Adrenal gland (tissue), 12 donors: ENCODE measurements around the gene CENPC. TPM values are rescaled to one million over a fixed set of nuclear protein-coding genes. Genes with fewer than 3 reads are reported as not detected.

Experiments
- DNase-seq, 7 donors: peaks; one replicate each; pipeline ENCODE4 v3.0.0-alpha.2; 2019 to 2020
- H3K27ac ChIP-seq, 5 donors: fragments of 200-600 bp; sonication (generic) in 4 of 5; 1 replicate in 3 of 5; 2 replicates in 2 of 5; pipeline versions ENCODE4 v1.5.1 to v1.8.0; 2016 to 2020; ENCODE audit warnings: mild to moderate bottlenecking in 1 of 5
- H3K27me3 ChIP-seq: fragments of 200-600 bp; 2 replicates; pipeline ENCODE4 v1.8.0; 2021
- H3K36me3 ChIP-seq, 2 donors: fragments of 200-600 bp; replicated peaks in 1 of 2; 1 replicate in 1 of 2; 2 replicates in 1 of 2; pipeline versions ENCODE4 v1.5.1 to v1.8.0; 2018 to 2022
- H3K4me1 ChIP-seq, 2 donors: fragments of 200-600 bp; replicated peaks in 1 of 2; 1 replicate in 1 of 2; 2 replicates in 1 of 2; pipeline versions ENCODE4 v1.5.1 to v1.8.0; 2018 to 2021
- H3K4me3 ChIP-seq, 4 donors: fragments of 200-600 bp; sonication (generic) in 3 of 4; one replicate each; pipeline ENCODE4 v1.5.1; 2016 to 2018
- H3K9me3 ChIP-seq, 3 donors: fragments of 200-600 bp; sonication (generic) in 1 of 3; replicated peaks in 1 of 3; 1 replicate in 2 of 3; 2 replicates in 1 of 3; pipeline versions ENCODE4 v1.5.1 to v1.8.0; 2016 to 2021
- POLR2A ChIP-seq, 2 donors: fragments of 450-650 bp; IDR thresholded peaks; one replicate each; pipeline ENCODE4 v1.6.1; 2017; ENCODE audit warnings: antibody characterized with exemption in 2 of 2, mild to moderate bottlenecking in 2 of 2, moderate library complexity in 1 of 2
- WGBS, 4 donors: extraction: QIAGEN DNeasy Blood & Tissue Kit in 2 of 4; methylation state at CpG; one replicate each; pipeline versions ENCODE4 v1.1.5 to v1.1.7; 2013 to 2017; 5-methylcytosine and 5-hydroxymethylcytosine counted together
- intact Hi-C, 2 donors: fragments of 100-400 bp; cut with DNase I; formaldehyde crosslinking; loops; one replicate each; pipeline versions ENCODE4 v1.14.1 to v1.15.0; 2022 to 2023
- polyA plus RNA-seq, 3 donors: library from polyadenylated mRNA; stranded (reverse); fragments of 200-250 nt in 2 of 3; fragments of 350-450 nt in 1 of 3; fragmentation: Illumina TruSeq in 1 of 3; extraction: RNeasy Lipid Tissue Mini Kit (QIAGEN cat#74804) in 1 of 3; gene quantifications; one replicate each; pipeline ENCODE4 v1.2.3, GENCODE V29; 2013 to 2014
- total RNA-seq, 9 donors: library from RNA; depleted of rRNA in 4 of 9; stranded (reverse); fragments of >200 nt in 4 of 9; fragments of 120-200 nt in 1 of 9; fragmentation: NEBNext Ultra II Directional in 1 of 9; extraction: Animal tissue kit (Norgen Biotek cat#: 25700) in 1 of 9; gene quantifications; one replicate each; pipeline versions ENCODE4 v1.1.0 to v1.2.4, GENCODE V29; 2013 to 2023
- TF ChIP-seq, protein P1 (sequence below), 6 experiments: fragments of 450-650 bp in 4 of 6; fragments of 200-600 bp in 2 of 6; sonication (generic) in 1 of 6; IDR thresholded peaks; 1 replicate in 5 of 6; 2 replicates in 1 of 6; pipeline versions ENCODE4 v1.5.1 to v1.8.0; 2016 to 2021; ENCODE audit warnings: antibody characterized with exemption in 6 of 6, mild to moderate bottlenecking in 2 of 6, moderate library complexity in 1 of 6
- donor health status: healthy with polysubstance abuse.
- donor health status: Bipolar disorder and iron deficiency.
- donor health status: DM: yes; HTN: yes; CAD: no.
- donor health status: DM: no; HTN: no; CAD: no.
- donor health status: DM: no; HTN: no; CAD: no.
- donor health status: DM: yes; HTN: yes; CAD: no.

The CENPC gene
- total and polyA plus RNA-seq, 12 donors = 5.8 to 31.1 (median 16.6) TPM

DNA sequence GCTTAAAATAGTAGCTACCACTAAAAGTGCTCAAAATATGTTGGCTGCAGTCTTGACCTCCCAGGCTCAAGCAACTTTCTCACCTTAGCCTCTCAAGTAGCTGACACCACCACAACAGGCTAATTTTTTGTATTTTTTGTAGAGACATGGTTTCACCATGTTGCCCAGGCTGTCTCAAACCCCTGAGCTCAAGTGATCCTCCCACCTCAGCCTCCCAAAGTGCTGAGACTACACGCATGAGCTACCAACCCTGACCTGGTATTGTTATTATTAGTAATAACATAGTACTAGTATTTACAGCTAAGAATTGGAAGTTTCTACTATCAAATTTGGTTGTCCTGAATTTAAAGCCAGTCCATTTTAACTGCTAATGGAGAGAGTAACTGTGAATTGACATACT lies 31.2 kb upstream of the CENPC start:
- no peaks in the 10 kb centered on the region for H3K36me3 ChIP-seq
- no peak overlapping the region for H3K4me3 ChIP-seq
- DNase-seq = no peak
- H3K4me1 ChIP-seq = no peaks in the 10 kb centered on the region
- no peak for TF ChIP-seq POLR2A (IDR thresholded peaks at IDR 0.05)
- TF ChIP-seq, protein P1, sequence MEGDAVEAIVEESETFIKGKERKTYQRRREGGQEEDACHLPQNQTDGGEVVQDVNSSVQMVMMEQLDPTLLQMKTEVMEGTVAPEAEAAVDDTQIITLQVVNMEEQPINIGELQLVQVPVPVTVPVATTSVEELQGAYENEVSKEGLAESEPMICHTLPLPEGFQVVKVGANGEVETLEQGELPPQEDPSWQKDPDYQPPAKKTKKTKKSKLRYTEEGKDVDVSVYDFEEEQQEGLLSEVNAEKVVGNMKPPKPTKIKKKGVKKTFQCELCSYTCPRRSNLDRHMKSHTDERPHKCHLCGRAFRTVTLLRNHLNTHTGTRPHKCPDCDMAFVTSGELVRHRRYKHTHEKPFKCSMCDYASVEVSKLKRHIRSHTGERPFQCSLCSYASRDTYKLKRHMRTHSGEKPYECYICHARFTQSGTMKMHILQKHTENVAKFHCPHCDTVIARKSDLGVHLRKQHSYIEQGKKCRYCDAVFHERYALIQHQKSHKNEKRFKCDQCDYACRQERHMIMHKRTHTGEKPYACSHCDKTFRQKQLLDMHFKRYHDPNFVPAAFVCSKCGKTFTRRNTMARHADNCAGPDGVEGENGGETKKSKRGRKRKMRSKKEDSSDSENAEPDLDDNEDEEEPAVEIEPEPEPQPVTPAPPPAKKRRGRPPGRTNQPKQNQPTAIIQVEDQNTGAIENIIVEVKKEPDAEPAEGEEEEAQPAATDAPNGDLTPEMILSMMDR (IDR thresholded peaks at IDR 0.05) = no peak
- H3K27ac ChIP-seq = no peak overlapping the region
- no peaks in the 10 kb centered on the region for H3K27me3 ChIP-seq
- 88 to 100% (median 91%) methylated on average over 1 of the region's 1 CpG for WGBS, 4 donors
- H3K9me3 ChIP-seq = peaks cover 0 to 4% (median 0%) of the 10 kb centered on the region in 3 donors
- intact Hi-C loops = no loop called here

GRCh38 chr4:67576059-67576466 lies 30.8 kb upstream of the CENPC start:
- no peaks in the 10 kb centered on the region for H3K4me1 ChIP-seq
- no peaks in the 10 kb centered on the region for H3K36me3 ChIP-seq
- DNase-seq = no peak
- intact Hi-C loops = no loop called here
- no peak overlapping the region for H3K4me3 ChIP-seq
- TF ChIP-seq POLR2A (IDR thresholded peaks at IDR 0.05) = no peak
- no peak overlapping the region for H3K27ac ChIP-seq
- 66 to 86% (median 71%) methylated on average over 4 of the region's 4 CpGs for WGBS, 4 donors
- H3K9me3 ChIP-seq = peaks cover 0 to 4% (median 0%) of the 10 kb centered on the region in 3 donors
- H3K27me3 ChIP-seq = no peaks in the 10 kb centered on the region

DNA sequence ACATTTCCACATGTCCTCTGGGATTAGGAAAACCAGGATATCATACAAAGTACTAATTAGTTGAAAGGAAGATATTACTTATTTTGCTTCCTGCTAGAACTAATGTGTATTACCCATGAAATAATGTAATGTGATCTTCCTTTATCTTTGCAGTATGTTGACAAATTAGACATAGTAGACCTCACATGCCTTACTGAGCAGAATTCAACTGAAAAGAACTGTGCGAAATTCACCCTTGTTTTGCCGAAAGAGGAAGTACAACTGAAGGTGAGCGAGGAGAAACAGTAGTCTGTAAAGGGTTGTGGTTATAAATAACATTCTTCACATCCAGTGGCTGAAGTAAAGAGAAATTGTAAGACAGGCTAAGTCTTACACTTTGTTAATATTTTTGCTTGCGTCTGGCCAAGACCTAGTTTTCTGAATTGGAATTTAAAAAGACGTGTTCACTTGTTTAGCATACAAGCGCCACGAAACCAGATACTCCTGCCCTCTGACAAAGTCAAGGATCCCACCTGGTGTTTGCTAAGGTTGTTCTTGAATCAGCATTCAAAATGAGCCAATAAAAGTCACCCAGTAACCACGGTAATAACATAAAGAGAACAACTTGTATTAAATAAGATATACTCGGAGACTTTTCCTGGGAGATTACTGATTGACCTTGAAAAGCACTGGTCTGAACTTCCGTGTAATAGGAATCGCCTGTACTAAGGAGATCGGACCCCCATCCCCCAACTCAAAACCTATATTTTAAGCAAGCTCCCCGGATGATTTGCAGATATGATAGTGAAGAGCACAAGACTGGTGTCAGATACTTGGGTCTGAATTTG lies 30.1 kb upstream of the CENPC start:
- Histone ChIP-seq H3K4me1 (no peaks in the 10 kb centered on the region), H3K36me3 (no peaks in the 10 kb centered on the region), H3K27me3 (no peaks in the 10 kb centered on the region), H3K27ac (no peak overlapping the region), H3K9me3 (peaks cover 0 to 4% (median 0%) of the 10 kb centered on the region in 3 donors), H3K4me3 (no peak overlapping the region)
- DNase-seq = no peak
- intact Hi-C loops = no loop called here
- TF ChIP-seq, protein P1 (IDR thresholded peaks at IDR 0.05) = no peak
- TF ChIP-seq POLR2A (IDR thresholded peaks at IDR 0.05) = no peak
- WGBS, 4 donors = 59 to 74% (median 66%) methylated on average over 13 of the region's 13 CpGs

DNA sequence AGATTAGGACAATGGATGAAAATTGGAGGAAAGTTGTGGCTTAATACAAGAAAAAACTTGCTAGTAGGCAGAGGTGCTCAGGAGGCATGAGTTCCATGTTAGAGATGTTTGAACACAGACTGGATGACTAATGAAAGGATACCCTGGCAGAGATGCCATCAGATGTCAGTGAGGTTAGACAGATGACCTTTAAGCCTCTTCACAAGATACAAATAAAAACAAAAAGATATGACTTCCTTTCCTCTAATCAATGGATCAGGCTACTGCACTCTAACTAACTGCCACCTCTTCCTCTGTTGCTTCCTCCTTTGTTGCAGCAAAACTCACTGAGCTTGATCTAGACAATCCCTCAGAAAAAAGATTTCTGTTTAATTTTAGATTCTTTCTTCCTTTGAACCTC lies 27.9 kb upstream of the CENPC start:
- H3K27me3 ChIP-seq = no peaks in the 10 kb centered on the region
- H3K36me3 ChIP-seq = no peaks in the 10 kb centered on the region
- intact Hi-C loops = no loop called here
- DNase-seq = no peak
- H3K4me1 ChIP-seq = no peaks in the 10 kb centered on the region
- TF ChIP-seq, protein P1 (IDR thresholded peaks at IDR 0.05) = no peak
- TF ChIP-seq POLR2A (IDR thresholded peaks at IDR 0.05) = no peak
- no peak overlapping the region for H3K27ac ChIP-seq
- no peak overlapping the region for H3K4me3 ChIP-seq
- H3K9me3 ChIP-seq = peaks cover 0 to 4% (median 0%) of the 10 kb centered on the region in 3 donors

DNA sequence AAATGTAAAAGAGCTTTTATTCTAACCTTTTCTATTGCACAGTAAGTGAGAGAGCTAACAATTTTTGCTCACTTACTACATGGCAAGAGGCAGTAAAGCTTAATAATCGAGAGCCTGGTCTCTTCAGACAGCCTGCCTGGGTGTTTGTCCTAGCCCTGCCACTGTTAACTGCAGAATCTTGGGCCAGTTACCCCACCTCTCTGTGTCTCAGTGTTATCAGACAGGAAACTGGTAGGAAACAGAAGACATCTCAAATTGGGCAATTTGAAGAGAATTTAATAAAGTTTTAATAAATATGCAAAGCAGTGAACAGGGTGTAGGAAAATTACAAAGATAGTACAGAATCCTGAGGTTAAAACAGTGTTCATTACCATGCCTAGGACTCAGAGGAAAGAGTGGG lies 26.7 kb upstream of the CENPC start:
- no peak for DNase-seq
- Histone ChIP-seq H3K9me3 (peaks cover 0 to 4% (median 0%) of the 10 kb centered on the region in 3 donors), H3K27me3 (no peaks in the 10 kb centered on the region), H3K27ac (no peak overlapping the region), H3K36me3 (no peaks in the 10 kb centered on the region), H3K4me3 (no peak overlapping the region), H3K4me1 (no peaks in the 10 kb centered on the region)
- 29 to 39% (median 32%) methylated on average over 1 of the region's 1 CpG for WGBS, 4 donors
- intact Hi-C loops = no loop called here
- TF ChIP-seq POLR2A (IDR thresholded peaks at IDR 0.05) = no peak
- TF ChIP-seq, protein P1 (IDR thresholded peaks at IDR 0.05) = no peak
